ENCODE measurements around the gene CWC25. TPM values are rescaled to one million over a fixed set of nuclear protein-coding genes. Genes with fewer than 3 reads are reported as not detected.

Gene CWC25
- polyA plus RNA-seq, 1 of the 3 experiments (the other 2 are of a cell fraction), result 15.6 TPM

GRCh38 chr17:38869526-38870258, 44.6 kb upstream of the CWC25 start, which contains the start of gene LASP1 (continued):
- TF ChIP-seq CTCF (IDR thresholded peaks at IDR 0.05) (no peak), TAF1 (IDR thresholded peaks at IDR 0.05; ENCODE audit: borderline replicate concordance, low read depth, low read length) (peak; percentile 95), JUND (IDR thresholded peaks at IDR 0.05) (no peak), MXI1 (IDR thresholded peaks at IDR 0.05; ENCODE audit: low read depth, low read length) (0 out of 2 replicates have a peak, but pooled peaks have one; percentile 33), MAX (IDR thresholded peaks at IDR 0.05; ENCODE audit: low read depth) (peak; percentile 64; the same call in 1 of the 2 replicates), NRF1 (IDR thresholded peaks at IDR 0.05; ENCODE audit: low read depth, low read length) (peak; percentile 53; the same call in 1 of the 2 replicates)

- Histone ChIP-seq H3K4me1 (ENCODE audit: control insufficient read depth in 1 of 2, insufficient read depth in 2 of 2, low read depth in 1 of 2, low read length in 1 of 2) (peaks cover 19 to 28% of the 10 kb centered on the region in 2 experiments; a peak in 3 of 4 replicates), H3K27me3 (ENCODE audit: insufficient read depth) (no peaks in the 10 kb centered on the region), H3K4me2 (peak overlapping the region; percentile 94), H3K9ac (peak overlapping the region; percentile 96), H3K79me2 (ENCODE audit: insufficient read depth) (peaks cover 41% of the 10 kb centered on the region), H3K36me3 (replicated peaks in 1 of 2; ENCODE audit: control insufficient read depth in 1 of 2, insufficient read depth in 2 of 2, low read length in 1 of 2) (peaks cover 6 to 11% of the 10 kb centered on the region in 2 experiments), H3K9me3 (no peaks in the 10 kb centered on the region), H3K27ac (ENCODE audit: low read depth in 2 of 2, low read length in 1 of 2) (peak overlapping the region; percentile 89 to 96), H2AFZ (ENCODE audit: low read depth) (peak overlapping the region; percentile 88), H3K9me2 (no peaks in the 10 kb centered on the region), H3F3A (replicated peaks; ENCODE audit: insufficient read depth) (peaks cover 30% of the 10 kb centered on the region), H3K4me3 (ENCODE audit: low read depth in 2 of 2, low read length in 1 of 2) (peak overlapping the region; percentile 94 to 97), H4K20me1 (ENCODE audit: insufficient read depth) (peaks cover 28% of the 10 kb centered on the region)
- peak; percentile 64 for DNase-seq
- CTCF ChIA-PET, result interaction anchor here (0.6 to 3.8 kb wide), 10 partner anchors 11 to 707 kb away, joined by 3 to 16 read pairs (median 3); partner anchors contain the start of gene LASP1NB
- POLR2A ChIA-PET, result interaction anchor here (0.6 to 3.8 kb wide), 12 partner anchors 15 to 1071 kb away, joined by 3 to 41 read pairs (median 4); partner anchors contain the start of genes CWC25, LASP1NB, PIP4K2B and RPL19
- WGBS (ENCODE audit: low lambda C conversion rate), result 8% methylated on average over 26 of the region's 26 CpGs
- TF ChIP-seq TCF12 (IDR thresholded peaks at IDR 0.05) (peak; percentile 81), ELF1 (IDR thresholded peaks at IDR 0.05) (no peak), TEAD4 (IDR thresholded peaks at IDR 0.05; ENCODE audit: borderline replicate concordance, insufficient read depth) (peak; percentile 85), CHD2 (IDR thresholded peaks at IDR 0.05; ENCODE audit: low read length, partially characterized antibody) (peak; percentile 56), JUND (IDR thresholded peaks at IDR 0.05) (no peak), FOXM1 (IDR thresholded peaks at IDR 0.05; ENCODE audit: low read depth) (no peak), YY1 (IDR thresholded peaks at IDR 0.05; ENCODE audit: low read depth) (no peak), SMC3 (IDR thresholded peaks at IDR 0.05; ENCODE audit: low read depth, low read length) (no peak; the same call in 1 of the 2 replicates), RCOR1 (IDR thresholded peaks at IDR 0.05; ENCODE audit: low read length) (peak; percentile 62; the same call in 1 of the 2 replicates), FOXJ3 (CRISPR knock-in tag; IDR thresholded peaks at IDR 0.05) (no peak), USF1 (IDR thresholded peaks at IDR 0.05; ENCODE audit: borderline replicate concordance, low read depth) (no peak), RFX5 (IDR thresholded peaks at IDR 0.05; ENCODE audit: low read length) (no peak), RAD21 (IDR thresholded peaks at IDR 0.05; ENCODE audit: low read length) (0 out of 2 replicates have a peak, but pooled peaks have one; percentile 0), TAF1 (IDR thresholded peaks at IDR 0.05; ENCODE audit: borderline replicate concordance, low read depth, low read length) (no peak; the same call in 1 of the 2 replicates), SIN3A (IDR thresholded peaks at IDR 0.05; ENCODE audit: borderline replicate concordance, low read depth, low read length) (no peak), MAX (IDR thresholded peaks at IDR 0.05; ENCODE audit: low read depth) (no peak), MXI1 (IDR thresholded peaks at IDR 0.05; ENCODE audit: low read depth, low read length) (no peak; the same call in none of the 2 replicates), IRF3 (IDR thresholded peaks at IDR 0.05; ENCODE audit: low read depth, low read length) (no peak), USF2 (IDR thresholded peaks at IDR 0.05; ENCODE audit: borderline replicate concordance, low read depth, low read length) (no peak)
Measured at GRCh38 chr17:38868817-38869525, 43.9 kb upstream of the CWC25 start.

Measured in SK-N-SH (cell line).